Measurements from ENCODE around the gene SH3BGR. TPM values are rescaled to one million over a fixed set of nuclear protein-coding genes. Genes with fewer than 3 reads are reported as not detected.

The SH3BGR gene
- total RNA-seq, 1 donor from 2014 or later: 2.2 TPM

- Mint-ChIP-seq H3K4me3 (ENCODE audit: low read depth) (no peak overlapping the region), H3K36me3 (ENCODE audit: insufficient read depth) (no peaks in the 10 kb centered on the region), H3K27me3 (peaks cover 16% of the 10 kb centered on the region), H3K4me1 (ENCODE audit: low read depth) (peaks cover 7% of the 10 kb centered on the region), H3K27ac (no peak overlapping the region), H3K9me3 (ENCODE audit: low read depth) (peaks cover 3% of the 10 kb centered on the region)
- DNase-seq (ENCODE audit: low spot score, unreplicated experiment): no peak
- TF ChIP-seq CTCF (IDR thresholded peaks at IDR 0.05; ENCODE audit: unreplicated experiment): no peak
Observed at GRCh38 chr21:39559511-39559910, 107.7 kb downstream of the SH3BGR start.

- Mint-ChIP-seq H3K4me1 (ENCODE audit: low read depth) (peaks cover 7% of the 10 kb centered on the region), H3K9me3 (ENCODE audit: low read depth) (peaks cover 3% of the 10 kb centered on the region), H3K36me3 (ENCODE audit: insufficient read depth) (no peaks in the 10 kb centered on the region), H3K27ac (no peak overlapping the region), H3K27me3 (peaks cover 20% of the 10 kb centered on the region), H3K4me3 (ENCODE audit: low read depth) (no peak overlapping the region)
- no peak for TF ChIP-seq CTCF (IDR thresholded peaks at IDR 0.05; ENCODE audit: unreplicated experiment)
- no peak for DNase-seq (ENCODE audit: low spot score, unreplicated experiment)
Observed at GRCh38 chr21:39561140-39561539, 109.4 kb downstream of the SH3BGR start.

- H3K27ac Mint-ChIP-seq: no peak overlapping the region
- H3K4me1 Mint-ChIP-seq (ENCODE audit: low read depth): peaks cover 7% of the 10 kb centered on the region
- H3K27me3 Mint-ChIP-seq: peaks cover 20% of the 10 kb centered on the region
- no peaks in the 10 kb centered on the region for H3K36me3 Mint-ChIP-seq (ENCODE audit: insufficient read depth)
- H3K9me3 Mint-ChIP-seq (ENCODE audit: low read depth): peaks cover 3% of the 10 kb centered on the region
- no peak overlapping the region for H3K4me3 Mint-ChIP-seq (ENCODE audit: low read depth)
- no peak for DNase-seq (ENCODE audit: low spot score, unreplicated experiment)
- no peak for TF ChIP-seq CTCF (IDR thresholded peaks at IDR 0.05; ENCODE audit: unreplicated experiment)
Observed at GRCh38 chr21:39562791-39563770, 111.3 kb downstream of the SH3BGR start.

- H3K36me3 Mint-ChIP-seq (ENCODE audit: insufficient read depth): no peaks in the 10 kb centered on the region
- H3K9me3 Mint-ChIP-seq (ENCODE audit: low read depth): no peaks in the 10 kb centered on the region
- peaks cover 7% of the 10 kb centered on the region for H3K4me1 Mint-ChIP-seq (ENCODE audit: low read depth)
- no peak overlapping the region for H3K27ac Mint-ChIP-seq
- no peak for DNase-seq (ENCODE audit: low spot score, unreplicated experiment)
- H3K4me3 Mint-ChIP-seq (ENCODE audit: low read depth): no peak overlapping the region
- no peak for TF ChIP-seq CTCF (IDR thresholded peaks at IDR 0.05; ENCODE audit: unreplicated experiment)
- peaks cover 20% of the 10 kb centered on the region for H3K27me3 Mint-ChIP-seq
Observed at GRCh38 chr21:39564200-39564599, 112.4 kb downstream of the SH3BGR start.

Small RNA genes lying within 50 kb of the gene (microRNA-seq; reads per million reads assigned to microRNA genes)
- not detected for gene MIR6508 (ENCODE audit: borderline number of aligned reads, unreplicated experiment)

Other genes with a start within 250 kb of the SH3BGR start
- gene BRWD1, start 138.3 kb upstream of the SH3BGR start, total RNA-seq: 52.1 and 55.7 TPM in 2 replicates
- gene HMGN1, start 102.9 kb upstream of the SH3BGR start, total RNA-seq: 596 and 597 TPM in 2 replicates
- 1.3 and 1.8 TPM in 2 replicates for gene LCA5L, start 6.2 kb upstream of the SH3BGR start, total RNA-seq
- 0.86 and 1.6 TPM in 2 replicates for gene B3GALT5, start 161.0 kb downstream of the SH3BGR start, total RNA-seq

All from progenitor cell of endocrine pancreas (in vitro differentiated cells).